Stimulated activated CD4-positive, alpha-beta T cell treated with anti-CD3 and anti-CD28 coated beads, Interleukin-1b, Interleukin-23, amount 100 ng/mL, for 1 hour (primary cell): ENCODE measurements around the gene JMJD1C.
"Not testable (repeated sequence)": the region's sequence is repeated elsewhere in the genome, so short reads cannot be mapped to it uniquely, and the experiment has no call there.

ENCODE experiments used
- DNase-seq, 2 donors: peaks; one replicate each; pipeline ENCODE4 v3.0.0-alpha.2; 2020; ENCODE audit warnings: low read depth in 2 of 2

JMJD1C gene

DNA sequence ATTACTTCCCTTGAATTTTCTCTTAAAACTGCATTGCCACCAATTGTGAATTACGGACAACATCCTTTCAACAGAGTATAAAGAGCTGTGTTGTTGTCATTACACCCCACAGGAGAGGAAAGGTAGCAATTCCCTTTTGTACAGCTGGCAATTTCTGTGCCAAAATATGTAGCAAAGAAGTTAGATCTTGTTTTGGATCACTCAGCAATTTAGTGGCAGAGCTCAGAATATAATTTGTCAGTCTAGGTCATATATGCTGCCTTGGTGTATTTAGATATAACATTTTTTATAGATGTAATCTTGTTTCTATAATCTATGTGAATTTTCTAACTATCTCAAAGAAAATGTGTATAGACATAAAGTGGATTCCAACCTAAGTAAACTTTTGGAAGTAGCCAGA lies 293.9 kb downstream of the JMJD1C start:
- DNase-seq, result no peak

DNA sequence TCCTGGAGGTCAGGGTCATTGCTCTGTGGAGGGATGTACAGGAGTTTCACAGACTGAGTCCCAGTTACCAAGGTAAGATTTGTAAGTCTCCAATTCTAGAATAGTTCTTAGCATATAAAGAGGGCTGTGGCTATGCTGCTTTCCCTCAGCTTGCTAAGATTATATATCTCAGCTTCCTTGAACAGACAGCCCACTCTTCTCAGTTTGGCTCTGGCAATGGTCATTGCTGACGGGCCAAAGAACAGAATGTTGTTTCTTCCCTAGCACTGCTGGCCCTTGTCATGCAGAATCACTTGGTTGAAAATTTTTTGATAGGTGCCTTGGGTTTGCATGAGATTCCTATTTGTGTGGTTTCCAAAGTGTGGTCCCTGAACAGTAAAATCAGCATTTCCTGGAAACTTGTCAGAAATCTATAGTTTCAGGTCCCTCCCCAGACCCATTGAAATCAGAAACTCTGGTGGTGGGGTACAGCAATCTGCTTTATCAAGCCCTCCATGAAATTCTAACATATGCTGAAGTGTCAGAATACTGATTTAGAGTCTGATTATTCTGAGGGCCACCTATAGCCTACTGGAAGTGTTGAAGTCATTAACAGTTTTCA lies 294.4 kb downstream of the JMJD1C start:
- DNase-seq, result no peak

DNA sequence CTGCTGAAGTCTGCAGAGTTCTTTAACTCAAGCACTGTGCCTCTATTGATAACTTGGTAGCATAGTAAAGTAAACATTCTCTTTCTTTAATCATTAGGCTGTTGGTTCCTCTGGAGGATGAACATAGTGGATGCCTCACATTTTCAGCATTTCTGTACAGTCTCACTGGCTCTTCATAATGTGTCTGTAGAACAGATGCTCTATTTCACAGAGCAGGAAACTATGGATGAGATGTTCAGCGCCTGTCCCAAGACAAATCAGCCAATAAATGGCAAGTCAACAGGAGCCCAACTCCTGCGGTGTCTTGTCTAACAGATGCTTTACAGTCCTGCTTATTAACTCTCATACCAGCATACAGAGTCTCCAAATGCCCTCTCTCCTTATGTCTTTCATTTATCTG lies 296.2 kb downstream of the JMJD1C start:
- no peak for DNase-seq

DNA sequence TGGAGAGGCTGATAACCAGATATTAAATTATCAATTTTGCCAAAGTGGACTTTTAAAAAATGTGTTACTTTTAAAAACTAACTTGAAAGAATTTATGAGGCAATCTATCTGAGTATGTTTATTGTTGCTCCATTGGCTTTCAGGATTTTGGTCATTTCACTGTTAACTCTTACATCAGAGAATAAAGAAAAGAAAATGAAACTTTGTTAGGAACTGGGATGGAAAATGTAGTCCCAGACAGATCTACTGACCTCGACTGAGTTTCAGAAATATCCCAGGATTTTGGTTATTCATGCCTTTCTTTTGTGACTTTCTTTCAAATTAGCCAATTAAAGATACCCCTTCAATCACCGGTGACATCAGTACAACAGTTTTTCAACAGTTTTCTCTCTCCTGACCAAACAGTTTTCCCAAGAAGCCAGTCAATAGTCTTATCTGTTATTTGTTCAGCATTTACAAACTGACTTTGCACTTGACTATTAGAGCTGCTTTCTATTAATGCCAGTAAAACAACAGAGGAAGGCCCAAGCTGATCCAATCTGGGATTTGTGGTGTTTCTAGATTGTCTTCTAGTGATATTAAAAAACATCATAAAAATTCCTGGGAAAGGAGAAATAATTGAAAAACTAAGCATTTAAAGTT lies 296.8 kb downstream of the JMJD1C start:
- no peak for DNase-seq

DNA sequence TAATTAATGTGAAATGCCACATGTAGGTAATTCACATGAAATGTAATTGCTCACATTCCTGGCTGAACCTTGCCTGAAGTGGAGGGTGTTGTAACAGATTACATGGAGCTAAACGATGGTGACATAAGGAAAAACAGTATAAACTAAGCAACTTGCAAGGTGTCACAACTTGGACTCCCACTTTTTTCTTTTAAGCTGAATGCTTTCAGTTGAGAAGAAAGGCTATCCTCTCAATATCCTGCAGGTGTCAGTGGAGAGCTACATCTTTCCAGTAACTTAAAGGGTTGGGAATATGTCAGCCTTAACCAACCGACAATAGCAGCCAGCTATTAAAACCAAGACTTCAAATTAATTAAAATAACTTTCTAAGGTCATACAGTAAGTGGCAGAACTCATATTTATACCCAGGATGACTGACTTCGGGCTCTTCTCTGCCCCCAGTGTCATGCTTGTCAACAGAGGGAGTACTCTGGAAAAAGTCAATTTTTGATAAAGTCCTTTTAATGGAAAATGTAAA lies 299.0 kb downstream of the JMJD1C start:
- DNase-seq, result no peak

DNA sequence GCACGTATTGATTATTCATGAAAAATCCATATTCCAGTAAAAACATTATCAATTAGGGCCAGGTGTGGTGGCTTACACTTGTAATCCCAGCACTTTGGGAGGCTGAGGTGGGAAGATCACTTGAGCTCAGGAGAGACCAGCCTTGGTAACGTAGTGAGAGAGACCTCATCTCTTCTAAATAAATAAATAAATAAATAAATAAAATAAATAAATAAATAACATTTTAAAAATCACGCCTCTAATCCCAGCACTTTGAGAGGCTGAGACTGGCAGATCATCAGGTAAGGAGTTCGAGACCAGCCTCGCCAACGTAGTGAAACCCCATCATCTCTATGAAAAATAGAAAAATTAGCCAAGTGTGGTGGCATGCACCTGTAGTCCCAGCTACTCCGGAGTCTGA lies 300.5 kb downstream of the JMJD1C start:
- no peak for DNase-seq

DNA sequence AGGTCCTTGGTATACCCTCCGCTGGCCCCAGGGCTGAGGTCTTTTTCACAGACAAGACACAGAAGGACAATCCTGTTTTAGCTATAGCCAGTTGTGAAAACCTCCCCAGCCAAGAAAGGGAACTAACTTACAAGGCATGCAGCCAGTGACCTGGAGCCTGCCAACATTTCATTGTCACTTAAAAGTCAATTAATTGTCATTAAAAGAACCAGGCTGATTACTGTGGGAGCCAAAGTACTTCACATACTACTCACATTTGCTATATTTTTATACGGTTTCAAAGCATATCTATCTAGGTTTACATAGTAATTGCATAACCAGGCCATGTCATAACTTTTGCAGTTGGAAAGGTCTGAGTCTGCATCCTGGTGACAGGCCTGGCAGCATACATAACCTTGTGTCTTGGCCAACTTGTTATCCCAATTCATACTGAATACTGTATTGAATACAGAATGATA lies 301.6 kb downstream of the JMJD1C start:
- DNase-seq, result no peak

DNA sequence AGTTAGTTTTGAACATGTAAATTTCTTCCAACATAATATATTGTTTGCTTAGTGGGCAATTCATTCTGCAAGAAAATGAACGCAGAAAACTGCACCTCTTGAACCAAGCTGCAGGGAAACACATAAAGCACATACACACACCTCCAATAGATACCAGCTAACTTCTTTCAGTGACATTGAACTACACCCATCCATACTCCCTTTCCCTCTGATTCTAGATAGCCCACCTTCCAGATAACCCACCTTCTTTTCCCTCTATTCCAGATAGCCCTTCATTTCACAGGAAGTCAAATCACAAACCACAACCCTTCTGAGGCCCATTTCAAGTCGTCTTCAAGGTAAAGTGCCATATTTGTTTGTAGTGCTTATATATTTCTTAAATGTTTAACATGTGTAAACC lies 304.2 kb downstream of the JMJD1C start:
- no peak for DNase-seq

DNA sequence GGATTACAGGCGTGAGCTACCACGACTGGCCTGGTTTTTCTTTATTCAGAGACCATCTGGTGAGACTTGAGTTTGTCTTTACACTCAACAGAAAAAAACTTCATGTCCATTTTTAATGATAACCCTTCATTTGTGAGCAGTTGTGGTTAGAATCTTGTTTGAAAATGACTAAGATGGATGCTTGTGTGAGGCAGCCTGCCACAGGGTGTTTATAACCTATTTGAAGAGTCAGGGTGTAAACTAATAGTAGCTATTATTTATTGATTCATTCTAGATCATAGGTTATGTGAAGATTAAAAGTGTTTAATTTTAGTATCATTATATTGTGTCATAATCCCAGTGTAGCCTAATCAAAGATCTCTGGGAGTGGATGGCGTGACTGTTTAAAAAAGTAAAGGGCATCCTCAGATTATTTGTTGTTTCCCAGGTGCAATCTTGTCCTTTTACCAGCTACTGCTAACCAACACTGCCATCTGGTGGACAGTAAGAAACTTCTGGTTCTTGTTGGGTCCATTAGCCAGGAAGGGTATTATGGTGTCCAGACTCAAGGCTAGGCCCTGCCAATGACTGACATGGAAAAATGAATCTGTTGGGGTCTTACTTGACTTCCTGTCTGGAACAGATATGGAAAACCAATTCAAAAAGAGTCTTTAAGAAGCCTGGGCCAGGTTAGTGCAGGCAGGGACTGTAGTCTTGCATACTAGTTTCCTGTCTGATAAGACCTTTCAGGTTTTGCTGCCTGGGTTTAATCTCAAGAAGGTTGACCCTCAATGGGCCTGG lies 307.7 kb downstream of the JMJD1C start:
- no peak for DNase-seq

DNA sequence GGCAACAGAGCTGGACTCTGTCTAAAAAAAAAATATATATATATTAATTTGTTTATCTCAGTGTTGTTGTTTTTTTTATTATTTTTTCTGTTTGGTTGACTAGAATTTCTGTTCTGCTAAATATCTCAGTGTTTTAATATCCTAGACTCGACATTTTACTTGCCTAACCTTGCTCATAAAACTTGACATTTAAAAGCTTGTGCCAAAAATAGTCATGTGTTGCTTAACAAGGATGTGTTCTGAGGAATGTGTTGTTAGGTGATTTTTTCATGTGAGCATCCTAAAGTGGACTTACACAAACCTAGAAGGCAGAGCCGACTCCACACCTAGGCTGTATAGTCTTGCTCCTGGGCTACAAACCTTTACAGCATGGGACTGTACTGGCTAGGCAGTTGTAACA lies 309.5 kb downstream of the JMJD1C start:
- DNase-seq, result no peak

DNA sequence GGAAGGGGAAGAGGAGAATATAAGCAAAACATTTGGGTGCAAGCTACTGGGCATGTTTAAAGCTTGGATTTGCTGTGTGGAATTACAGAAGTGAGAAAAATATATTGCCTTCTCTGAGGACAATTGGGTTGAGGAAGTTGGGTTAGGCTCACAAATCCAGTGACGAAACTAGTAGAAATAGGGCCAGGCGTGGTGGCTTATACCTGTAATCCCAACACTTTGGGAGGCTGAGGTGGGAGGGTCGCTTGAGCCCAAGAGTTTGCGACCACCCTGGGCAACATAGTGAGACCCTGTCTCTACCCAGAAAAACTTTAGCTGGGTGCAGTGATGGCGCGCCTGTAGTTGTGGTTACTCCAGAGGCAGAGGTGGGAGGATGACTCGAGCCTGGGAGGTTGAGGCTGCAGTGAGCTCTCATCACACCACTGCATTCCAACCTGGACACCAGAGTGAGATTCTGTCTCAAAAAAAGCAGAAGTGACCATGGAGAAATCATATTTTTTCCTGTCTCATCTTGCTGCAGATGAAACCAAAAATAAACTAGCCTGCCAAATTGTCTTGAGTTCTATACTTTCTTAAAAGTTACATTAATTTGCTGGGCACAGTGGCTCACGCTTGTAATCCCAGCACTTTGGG lies 310.3 kb downstream of the JMJD1C start:
- no peak for DNase-seq

DNA sequence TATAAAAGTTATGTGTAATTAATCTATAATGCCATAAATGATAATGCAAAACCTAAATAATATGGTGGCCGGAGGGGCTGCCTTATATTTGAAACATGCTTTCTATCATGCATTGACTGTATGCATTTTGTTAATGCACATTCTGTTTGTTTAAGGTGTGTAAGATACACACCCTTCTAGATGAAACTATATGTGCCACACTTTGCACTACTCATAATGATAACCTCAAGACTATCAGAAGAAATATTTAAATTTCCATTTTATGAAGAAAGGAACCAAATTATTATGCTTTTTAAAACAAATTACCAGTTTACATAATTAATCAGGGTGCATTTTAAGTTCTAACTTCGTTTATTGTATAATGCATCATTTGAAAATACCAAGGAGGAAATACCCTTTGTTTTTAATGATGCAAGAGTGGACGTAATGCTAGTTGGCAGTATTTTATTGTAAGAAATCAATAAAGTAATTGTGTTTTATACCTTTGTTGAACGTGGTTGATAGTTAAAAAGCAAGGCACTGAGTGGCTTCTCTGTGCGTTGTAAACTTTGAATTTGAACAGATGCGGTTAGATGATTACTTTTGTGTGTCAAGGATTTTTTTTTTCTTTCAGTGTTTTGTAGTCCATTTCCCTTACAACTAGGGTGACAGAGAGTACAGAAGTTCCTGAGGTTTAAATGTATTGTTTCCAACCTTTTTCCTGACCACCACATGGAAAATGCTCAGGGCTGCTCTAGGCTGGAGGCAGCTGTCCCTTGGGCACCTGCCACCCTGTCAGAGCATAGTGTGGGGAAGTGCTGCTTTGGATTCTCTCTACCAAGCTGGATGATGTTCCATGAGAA lies 311.0 kb downstream of the JMJD1C start:
- no peak for DNase-seq

DNA sequence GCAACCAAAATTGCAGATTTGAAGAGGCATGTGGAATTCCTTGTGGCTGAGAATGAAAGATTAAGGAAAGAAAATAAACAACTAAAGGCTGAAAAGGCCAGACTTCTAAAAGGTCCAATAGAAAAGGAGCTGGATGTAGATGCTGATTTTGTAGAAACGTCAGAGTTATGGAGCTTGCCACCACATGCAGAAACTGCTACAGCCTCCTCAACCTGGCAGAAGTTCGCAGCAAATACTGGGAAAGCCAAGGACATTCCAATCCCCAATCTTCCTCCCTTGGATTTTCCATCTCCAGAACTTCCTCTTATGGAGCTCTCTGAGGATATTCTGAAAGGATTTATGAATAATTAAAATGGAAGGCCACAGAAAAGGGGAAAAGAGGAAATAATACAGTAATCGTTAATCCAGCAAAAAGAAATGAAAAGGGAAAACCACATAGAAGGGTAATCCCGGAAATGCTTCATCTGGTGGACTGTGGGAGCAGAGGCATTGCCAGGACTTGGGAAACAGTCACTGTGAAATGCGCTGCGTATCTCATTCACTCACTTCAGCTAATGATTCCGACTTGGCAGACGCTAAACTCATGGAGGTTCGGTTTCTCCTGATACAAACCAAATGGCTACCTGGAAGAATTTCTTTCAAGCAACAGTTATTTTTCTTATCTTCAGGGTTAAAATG lies 311.8 kb downstream of the JMJD1C start:
- not testable (repeated sequence) for DNase-seq

DNA sequence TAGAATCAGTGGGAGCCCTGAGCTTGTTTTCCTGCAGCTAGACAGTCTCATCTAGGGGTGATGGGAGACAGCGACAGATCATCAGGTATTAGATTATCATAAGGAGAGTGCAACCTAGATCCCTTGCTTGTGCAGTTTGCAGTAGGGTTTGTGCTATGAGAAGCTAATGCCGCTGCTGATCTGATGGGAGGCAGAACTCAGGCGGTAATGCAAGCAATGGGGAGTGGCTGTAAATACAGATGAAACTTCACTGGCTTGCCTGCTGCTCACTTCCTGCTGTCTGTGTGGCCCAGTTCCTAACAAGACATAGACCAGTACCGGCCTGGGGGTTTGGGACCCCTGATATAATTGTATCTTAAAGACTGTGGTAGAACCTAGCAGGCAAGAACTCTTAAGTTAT lies 315.0 kb downstream of the JMJD1C start:
- no peak for DNase-seq

DNA sequence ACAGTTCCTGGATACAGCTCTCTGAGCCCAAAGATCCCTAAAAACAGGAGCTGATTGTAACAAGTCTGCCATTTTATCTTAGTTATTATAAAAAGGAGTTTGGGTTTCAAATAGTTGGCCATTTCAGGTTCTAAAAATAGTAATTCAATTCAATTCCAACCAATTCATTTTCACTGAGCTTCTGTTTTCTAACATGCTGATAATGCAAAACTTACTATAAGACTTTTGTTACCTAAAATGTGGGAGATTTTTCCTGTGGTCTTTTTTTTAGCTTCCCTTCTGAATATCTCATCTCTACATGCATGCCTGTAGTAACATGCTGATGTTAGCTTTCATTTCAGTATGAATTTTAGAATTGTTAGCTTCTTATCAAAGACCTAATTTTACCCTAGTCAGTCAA lies 319.3 kb downstream of the JMJD1C start:
- DNase-seq, result no peak

DNA sequence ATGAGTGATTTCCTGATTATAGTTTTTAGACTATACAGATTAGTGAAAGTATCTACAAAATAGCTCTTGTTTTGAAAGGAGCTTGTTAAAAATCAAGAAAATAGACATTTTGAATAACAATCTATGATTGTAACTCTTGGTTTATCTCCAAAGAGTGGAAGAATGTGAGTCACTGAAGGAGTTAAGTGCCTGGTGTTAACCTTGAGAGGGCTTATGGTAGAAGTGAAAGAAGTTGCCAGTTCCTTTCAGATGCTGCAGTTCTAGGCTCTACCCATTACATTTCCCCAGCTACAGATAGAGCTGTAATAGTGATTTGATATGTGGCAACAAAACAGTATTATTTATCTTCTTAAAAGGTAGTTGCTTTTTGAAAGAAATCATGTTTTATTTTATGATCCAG lies 320.0 kb downstream of the JMJD1C start:
- no peak for DNase-seq

DNA sequence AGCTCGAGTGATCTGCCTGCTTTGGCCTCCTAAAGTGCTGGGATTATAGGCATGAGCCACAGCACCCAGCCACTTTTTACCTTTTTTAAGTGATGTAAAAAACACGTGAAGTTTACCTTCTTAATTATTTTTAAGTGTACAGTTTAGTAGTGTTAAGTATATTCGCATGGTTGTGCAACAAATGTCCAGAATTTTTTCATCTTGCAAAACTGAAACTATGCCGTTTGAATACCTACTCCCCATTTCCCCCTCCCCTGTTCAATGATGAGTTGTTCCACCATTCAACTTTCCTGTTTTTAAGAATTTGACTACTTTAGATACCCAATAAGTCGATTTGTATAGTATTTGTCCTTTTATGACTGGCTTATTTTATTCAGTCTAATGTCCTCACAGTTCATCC lies 321.8 kb downstream of the JMJD1C start:
- no peak for DNase-seq

DNA sequence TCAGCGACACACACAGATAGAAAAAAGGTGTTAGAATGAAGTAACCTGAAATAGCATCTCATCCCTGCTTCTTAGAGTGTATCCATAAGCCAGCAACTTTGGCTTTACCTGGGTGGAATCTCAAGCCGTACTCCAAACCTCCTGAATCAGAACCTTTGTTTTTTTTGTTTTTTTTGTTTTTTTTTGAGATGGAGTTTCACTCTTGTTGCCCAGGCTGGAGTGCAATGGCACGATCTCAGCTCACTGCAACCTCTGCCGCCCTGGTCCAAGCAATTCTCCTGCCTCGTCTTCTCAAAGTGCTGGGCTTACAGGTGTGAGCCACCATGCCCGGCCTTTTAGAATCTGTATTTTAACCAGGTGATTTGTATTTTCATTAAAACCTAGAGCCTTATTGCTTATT lies 323.6 kb downstream of the JMJD1C start:
- no peak for DNase-seq

DNA sequence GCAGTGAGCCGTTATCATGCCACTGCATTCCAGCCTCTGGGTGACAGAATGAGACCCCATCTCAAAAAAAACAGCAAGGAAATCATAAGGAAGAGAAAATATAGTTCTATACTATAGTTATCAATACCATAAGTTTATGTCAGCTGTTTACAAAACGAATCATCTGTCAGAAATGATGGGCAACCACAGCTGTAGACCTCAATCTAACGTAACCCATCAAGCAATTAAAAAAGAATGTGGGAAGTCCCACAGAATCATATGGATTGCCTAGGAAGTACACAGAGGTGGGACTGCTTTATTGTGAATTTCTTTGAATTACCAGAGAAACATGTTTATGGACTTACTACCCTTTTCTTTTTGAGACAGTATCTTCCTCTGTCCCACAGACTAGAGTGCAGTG lies 325.7 kb downstream of the JMJD1C start:
- no peak for DNase-seq

DNA sequence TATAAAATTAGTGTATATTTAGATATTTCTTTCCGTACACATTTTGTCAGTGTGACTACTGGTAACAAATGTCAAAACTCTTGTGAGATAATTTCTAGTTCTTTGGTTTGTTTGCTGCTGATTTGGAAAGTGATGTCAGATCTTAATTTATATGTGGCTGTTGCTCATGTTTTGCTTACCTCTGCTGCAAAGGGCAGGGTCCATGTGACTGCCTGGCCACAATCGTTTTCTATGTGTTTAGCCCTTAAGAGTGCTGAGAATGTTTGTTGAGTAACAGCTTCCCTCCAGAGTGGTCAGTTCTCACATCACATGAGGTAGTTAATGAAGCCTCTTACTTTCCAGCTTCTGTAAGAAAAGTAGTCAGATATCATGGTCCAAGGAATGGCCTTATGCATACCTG lies 328.5 kb downstream of the JMJD1C start:
- DNase-seq, result no peak
